Fibroblast of upper back skin (primary cell): ENCODE results near the gene PSG2.
A peak's percentile ranks its signal among the peaks of the same experiment; 100 is the strongest.
"Not testable (repeated sequence)": the region's sequence is repeated elsewhere in the genome, so short reads cannot be mapped to it uniquely, and the experiment has no call there.

Experiments
- DNase-seq: peaks from one replicate; pipeline ENCODE4 v3.0.0-alpha.2; 2013

The PSG2 gene

GRCh38 chr19:43082601-43083000 lies at the start of gene PSG2:
Gene PSG2, minus strand, starts transcription at chr19:43082701. Its CDS starts 132 bp downstream, at chr19:43082569.
- not testable (repeated sequence) for DNase-seq

- DNase-seq, result not testable (repeated sequence)
These were observed 48.9 kb upstream of the PSG2 start for GRCh38 chr19:43131281-43131842.

GRCh38 chr19:43129197-43129596 lies 46.7 kb upstream of the PSG2 start:
- not testable (repeated sequence) for DNase-seq

GRCh38 chr19:43127336-43127735 lies 44.8 kb upstream of the PSG2 start:
- DNase-seq, result peak; percentile 97

GRCh38 chr19:43126720-43127119 lies 44.2 kb upstream of the PSG2 start:
- DNase-seq, result no peak

GRCh38 chr19:43124360-43124759 lies 41.9 kb upstream of the PSG2 start:
- DNase-seq, result no peak

GRCh38 chr19:43120433-43121026 lies 38.0 kb upstream of the PSG2 start:
- DNase-seq, result peak; percentile 86

GRCh38 chr19:43119526-43119925 lies 37.0 kb upstream of the PSG2 start:
- not testable (repeated sequence) for DNase-seq

- not testable (repeated sequence) for DNase-seq
These were observed 33.9 kb upstream of the PSG2 start for GRCh38 chr19:43116421-43116820.

- not testable (repeated sequence) for DNase-seq
These were observed 33.0 kb upstream of the PSG2 start for GRCh38 chr19:43115548-43115947.

- not testable (repeated sequence) for DNase-seq
These were observed 32.6 kb upstream of the PSG2 start for GRCh38 chr19:43115064-43115463.

- peak; percentile 20 for DNase-seq
These were observed 32.1 kb upstream of the PSG2 start for GRCh38 chr19:43114626-43115025.

- DNase-seq, result not testable (repeated sequence)
These were observed 24.9 kb upstream of the PSG2 start for GRCh38 chr19:43107401-43107800.

- no peak for DNase-seq
These were observed 23.0 kb upstream of the PSG2 start for GRCh38 chr19:43105496-43105895.

GRCh38 chr19:43104215-43104850 lies 21.8 kb upstream of the PSG2 start:
- peak; percentile 59 for DNase-seq

- DNase-seq, result no peak
These were observed 19.4 kb upstream of the PSG2 start for GRCh38 chr19:43101950-43102349.

- not testable (repeated sequence) for DNase-seq
These were observed 15.9 kb upstream of the PSG2 start for GRCh38 chr19:43098416-43098815.

GRCh38 chr19:43087702-43088340 lies 5.3 kb upstream of the PSG2 start:
- DNase-seq, result peak; percentile 63

GRCh38 chr19:43085796-43086530 lies 3.5 kb upstream of the PSG2 start:
- peak; percentile 3 for DNase-seq

GRCh38 chr19:43084196-43084832 lies 1.8 kb upstream of the PSG2 start:
- DNase-seq, result not testable (repeated sequence)

GRCh38 chr19:43083721-43084120 lies 1.2 kb upstream of the PSG2 start:
- not testable (repeated sequence) for DNase-seq

- DNase-seq, result peak; percentile 69
These were observed 4.2 kb downstream of the PSG2 start for GRCh38 chr19:43078311-43078710.

GRCh38 chr19:43077881-43078280 lies 4.6 kb downstream of the PSG2 start:
- DNase-seq, result peak; percentile 53
